HCEC 1CT (cell line): ENCODE results near the gene POU6F2.

Source experiments
- DNase-seq: peaks from one replicate; pipeline ENCODE4 v3.0.0-alpha.2; 2017

The POU6F2 gene

GRCh38 chr7:39130274-39130673, 152.6 kb downstream of the POU6F2 start:
- DNase-seq = no peak

- no peak for DNase-seq
Observed at GRCh38 chr7:39130857-39131526, 153.3 kb downstream of the POU6F2 start.

GRCh38 chr7:39132306-39132705, 154.6 kb downstream of the POU6F2 start:
- no peak for DNase-seq

GRCh38 chr7:39133088-39133487, 155.4 kb downstream of the POU6F2 start:
- no peak for DNase-seq

- DNase-seq = no peak
Observed at GRCh38 chr7:39137480-39137879, 159.8 kb downstream of the POU6F2 start.

GRCh38 chr7:39142750-39143149, 165.0 kb downstream of the POU6F2 start:
- DNase-seq = no peak

GRCh38 chr7:39144420-39144819, 166.7 kb downstream of the POU6F2 start:
- DNase-seq = no peak

- no peak for DNase-seq
Observed at GRCh38 chr7:39145283-39145682, 167.6 kb downstream of the POU6F2 start.

GRCh38 chr7:39145935-39146334, 168.2 kb downstream of the POU6F2 start:
- DNase-seq = no peak

- no peak for DNase-seq
Observed at GRCh38 chr7:39152701-39153100, 175.0 kb downstream of the POU6F2 start.

- DNase-seq = no peak
Observed at GRCh38 chr7:39153113-39153512, 175.4 kb downstream of the POU6F2 start.

GRCh38 chr7:39153647-39154046, 175.9 kb downstream of the POU6F2 start:
- no peak for DNase-seq

- DNase-seq = no peak
Observed at GRCh38 chr7:39154815-39155214, 177.1 kb downstream of the POU6F2 start.

GRCh38 chr7:39158367-39158766, 180.7 kb downstream of the POU6F2 start:
- no peak for DNase-seq

- no peak for DNase-seq
Observed at GRCh38 chr7:39161903-39162302, 184.2 kb downstream of the POU6F2 start.

- DNase-seq = no peak
Observed at GRCh38 chr7:39164887-39165286, 187.2 kb downstream of the POU6F2 start.

- no peak for DNase-seq
Observed at GRCh38 chr7:39168403-39169098, 190.8 kb downstream of the POU6F2 start.

- DNase-seq = no peak
Observed at GRCh38 chr7:39172137-39172536, 194.4 kb downstream of the POU6F2 start.

GRCh38 chr7:39181398-39181797, 203.7 kb downstream of the POU6F2 start:
- no peak for DNase-seq

GRCh38 chr7:39183796-39184195, 206.1 kb downstream of the POU6F2 start:
- no peak for DNase-seq

- DNase-seq = no peak
Observed at GRCh38 chr7:39184391-39184790, 206.7 kb downstream of the POU6F2 start.

- DNase-seq = no peak
Observed at GRCh38 chr7:39186131-39186530, 208.4 kb downstream of the POU6F2 start.

- no peak for DNase-seq
Observed at GRCh38 chr7:39186671-39187070, 209.0 kb downstream of the POU6F2 start.

- DNase-seq = no peak
Observed at GRCh38 chr7:39187130-39187529, 209.4 kb downstream of the POU6F2 start.

GRCh38 chr7:39192476-39192875, 214.8 kb downstream of the POU6F2 start:
- DNase-seq = no peak
